Measurements from ENCODE around the gene REM2. TPM values are rescaled to one million over a fixed set of nuclear protein-coding genes. Genes with fewer than 3 reads are reported as not detected.

The REM2 gene
- total and polyA plus RNA-seq, 10 donors = 1.4 to 5.8 (median 3.2) TPM

DNA sequence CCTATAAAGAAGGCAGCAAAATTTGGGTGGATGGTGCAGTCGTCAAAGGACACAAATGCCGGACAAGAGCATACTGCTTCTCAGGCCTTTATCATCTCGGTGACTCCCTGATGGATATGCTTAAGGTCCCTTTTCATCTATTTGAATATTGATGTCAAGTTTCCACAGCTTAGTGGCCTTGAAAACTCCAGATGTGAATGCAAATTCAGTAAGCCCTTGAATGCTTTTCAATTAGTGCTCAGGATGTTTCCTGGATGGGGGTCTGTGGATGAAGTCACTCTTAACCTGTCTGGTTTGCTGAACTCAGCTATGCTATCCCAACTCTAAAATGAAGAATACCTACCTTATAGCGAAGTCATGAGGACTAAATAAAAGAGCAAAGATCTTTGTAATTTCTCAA, 10.7 kb downstream of the REM2 start:
- intact Hi-C loops (cut with DNase I; ENCODE audit: low total_unique reads) = no loop called here
- Histone ChIP-seq H3K27ac (no peak overlapping the region), H3K9me3 (no peaks in the 10 kb centered on the region), H3K36me3 (peaks cover 0 to 46% (median 0%) of the 10 kb centered on the region in 6 donors), H3K4me3 (no peak overlapping the region), H3K27me3 (replicated peaks in 1 of 7) (no peaks in the 10 kb centered on the region), H3K4me1 (peaks cover 0 to 10% (median 6%) of the 10 kb centered on the region in 6 donors)
- TF ChIP-seq, protein P1, sequence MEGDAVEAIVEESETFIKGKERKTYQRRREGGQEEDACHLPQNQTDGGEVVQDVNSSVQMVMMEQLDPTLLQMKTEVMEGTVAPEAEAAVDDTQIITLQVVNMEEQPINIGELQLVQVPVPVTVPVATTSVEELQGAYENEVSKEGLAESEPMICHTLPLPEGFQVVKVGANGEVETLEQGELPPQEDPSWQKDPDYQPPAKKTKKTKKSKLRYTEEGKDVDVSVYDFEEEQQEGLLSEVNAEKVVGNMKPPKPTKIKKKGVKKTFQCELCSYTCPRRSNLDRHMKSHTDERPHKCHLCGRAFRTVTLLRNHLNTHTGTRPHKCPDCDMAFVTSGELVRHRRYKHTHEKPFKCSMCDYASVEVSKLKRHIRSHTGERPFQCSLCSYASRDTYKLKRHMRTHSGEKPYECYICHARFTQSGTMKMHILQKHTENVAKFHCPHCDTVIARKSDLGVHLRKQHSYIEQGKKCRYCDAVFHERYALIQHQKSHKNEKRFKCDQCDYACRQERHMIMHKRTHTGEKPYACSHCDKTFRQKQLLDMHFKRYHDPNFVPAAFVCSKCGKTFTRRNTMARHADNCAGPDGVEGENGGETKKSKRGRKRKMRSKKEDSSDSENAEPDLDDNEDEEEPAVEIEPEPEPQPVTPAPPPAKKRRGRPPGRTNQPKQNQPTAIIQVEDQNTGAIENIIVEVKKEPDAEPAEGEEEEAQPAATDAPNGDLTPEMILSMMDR (IDR thresholded peaks at IDR 0.05 in 8 of 11, conservative IDR thresholded peaks at IDR 0.05 in 3 of 11) = no peak
- TF ChIP-seq POLR2AphosphoS5 (IDR thresholded peaks at IDR 0.05) (no peak), POLR2A (IDR thresholded peaks at IDR 0.05) (no peak)
- WGBS, 5 donors = 82 to 92% (median 88%) methylated on average over 4 of the region's 4 CpGs
- no peak for DNase-seq

GRCh38 chr14:22895402-22895801, 12.4 kb downstream of the REM2 start:
- H3K27ac ChIP-seq = no peak overlapping the region
- no peaks in the 10 kb centered on the region for H3K27me3 ChIP-seq (replicated peaks in 1 of 7)
- TF ChIP-seq, protein P1 (IDR thresholded peaks at IDR 0.05 in 8 of 11, conservative IDR thresholded peaks at IDR 0.05 in 3 of 11) = no peak
- TF ChIP-seq POLR2A (IDR thresholded peaks at IDR 0.05) (no peak), POLR2AphosphoS5 (IDR thresholded peaks at IDR 0.05) (no peak)
- intact Hi-C loops (cut with DNase I; ENCODE audit: low total_unique reads) = no loop called here
- H3K9me3 ChIP-seq = no peaks in the 10 kb centered on the region
- H3K4me3 ChIP-seq = no peak overlapping the region
- WGBS, 5 donors = 81 to 100% (median 94%) methylated on average over 1 of the region's 1 CpG
- peaks cover 0 to 10% (median 4%) of the 10 kb centered on the region in 6 donors for H3K4me1 ChIP-seq
- DNase-seq = no peak
- peaks cover 0 to 61% (median 5%) of the 10 kb centered on the region in 6 donors for H3K36me3 ChIP-seq

DNA sequence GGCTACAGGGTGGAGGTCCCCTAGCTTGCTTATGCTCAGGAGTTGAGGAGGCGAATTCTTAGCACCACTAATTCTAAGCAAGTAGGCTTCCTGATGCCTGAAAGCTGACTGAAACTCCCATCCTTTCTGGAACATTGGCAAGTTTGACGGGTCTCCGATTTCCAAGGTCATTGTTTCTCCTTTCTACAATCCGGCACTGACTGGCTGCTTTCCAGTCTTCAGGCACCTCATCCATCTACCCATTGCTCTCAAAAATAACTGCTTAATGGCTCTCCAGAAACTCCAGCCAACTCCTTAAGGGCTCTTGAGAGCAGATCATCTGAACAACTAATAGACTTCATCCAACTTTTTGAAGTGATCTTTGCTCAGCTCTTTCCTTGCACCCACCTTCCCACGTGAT, 13.3 kb downstream of the REM2 start:
- H3K27me3 ChIP-seq (replicated peaks in 1 of 7) = no peaks in the 10 kb centered on the region
- no peak for DNase-seq
- peaks cover 0 to 71% (median 15%) of the 10 kb centered on the region in 6 donors for H3K36me3 ChIP-seq
- TF ChIP-seq, protein P1 (IDR thresholded peaks at IDR 0.05 in 8 of 11, conservative IDR thresholded peaks at IDR 0.05 in 3 of 11) = no peak
- TF ChIP-seq POLR2AphosphoS5 (IDR thresholded peaks at IDR 0.05) = no peak
- TF ChIP-seq POLR2A (IDR thresholded peaks at IDR 0.05) = no peak
- 65 to 84% (median 78%) methylated on average over 5 of the region's 5 CpGs for WGBS, 5 donors
- intact Hi-C loops (cut with DNase I; ENCODE audit: low total_unique reads) = no loop called here
- H3K27ac ChIP-seq = no peak overlapping the region
- H3K9me3 ChIP-seq = no peaks in the 10 kb centered on the region
- H3K4me1 ChIP-seq = peaks cover 0 to 14% (median 6%) of the 10 kb centered on the region in 6 donors
- no peak overlapping the region for H3K4me3 ChIP-seq

GRCh38 chr14:22896760-22897159, 13.7 kb downstream of the REM2 start:
- 82 to 93% (median 91%) methylated on average over 3 of the region's 3 CpGs for WGBS, 5 donors
- intact Hi-C loops (cut with DNase I; ENCODE audit: low total_unique reads) = no loop called here
- Histone ChIP-seq H3K4me3 (no peak overlapping the region), H3K27me3 (replicated peaks in 1 of 7) (no peaks in the 10 kb centered on the region), H3K4me1 (peaks cover 0 to 14% (median 6%) of the 10 kb centered on the region in 6 donors), H3K9me3 (no peaks in the 10 kb centered on the region), H3K27ac (no peak overlapping the region), H3K36me3 (peaks cover 0 to 75% (median 19%) of the 10 kb centered on the region in 6 donors)
- TF ChIP-seq POLR2A (IDR thresholded peaks at IDR 0.05) (no peak), POLR2AphosphoS5 (IDR thresholded peaks at IDR 0.05) (no peak)
- TF ChIP-seq, protein P1 (IDR thresholded peaks at IDR 0.05 in 8 of 11, conservative IDR thresholded peaks at IDR 0.05 in 3 of 11) = no peak
- no peak for DNase-seq
